ENCODE measurements around the gene PPP2R5A.

DNA sequence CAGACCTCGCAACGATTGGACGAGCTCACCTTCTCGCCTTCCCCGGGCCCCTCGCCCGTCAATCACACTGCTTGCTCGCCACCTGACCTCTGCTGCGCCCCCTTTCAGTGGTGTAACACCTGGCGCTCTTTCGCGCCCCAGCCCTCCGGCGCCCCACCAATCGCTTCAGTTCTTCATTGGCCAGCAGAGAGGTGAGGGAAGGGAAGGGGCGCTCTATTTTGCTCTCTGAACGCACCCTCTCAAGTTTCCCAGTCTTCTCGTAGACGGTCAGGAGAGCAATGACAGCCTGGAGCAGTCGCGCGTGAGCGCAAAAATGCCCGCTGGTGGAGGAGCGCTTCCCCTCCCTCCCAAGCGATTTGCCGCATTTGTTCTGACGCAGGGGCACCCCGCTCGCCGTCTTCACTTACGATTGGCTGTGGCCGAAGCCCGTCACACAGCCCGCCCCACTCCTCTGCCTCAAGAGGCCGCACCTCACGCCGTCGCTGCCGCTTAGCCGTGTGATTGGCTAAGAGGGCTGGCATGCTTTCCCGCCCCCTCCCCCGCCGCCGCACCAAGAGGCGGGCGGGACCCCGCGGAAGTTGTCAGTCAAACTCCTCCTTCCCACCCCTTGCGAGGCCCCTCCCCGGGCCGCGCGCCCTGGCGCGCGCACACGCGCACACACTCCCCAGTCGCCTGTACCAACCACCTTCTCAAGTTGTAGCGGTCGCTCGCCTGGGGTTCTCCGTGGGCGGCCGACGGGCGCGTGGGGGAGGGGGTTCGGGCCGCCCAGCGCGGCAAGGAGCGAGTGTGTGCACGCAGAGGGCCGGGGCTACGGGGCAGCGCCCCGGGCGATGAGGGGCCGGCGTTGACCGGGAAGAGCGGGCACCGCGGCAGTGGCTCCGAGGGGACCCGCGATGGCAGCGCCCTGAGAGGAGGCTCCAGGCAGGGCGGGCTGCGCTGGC, at the start of gene PPP2R5A:
- TF ChIP-seq, protein P1, sequence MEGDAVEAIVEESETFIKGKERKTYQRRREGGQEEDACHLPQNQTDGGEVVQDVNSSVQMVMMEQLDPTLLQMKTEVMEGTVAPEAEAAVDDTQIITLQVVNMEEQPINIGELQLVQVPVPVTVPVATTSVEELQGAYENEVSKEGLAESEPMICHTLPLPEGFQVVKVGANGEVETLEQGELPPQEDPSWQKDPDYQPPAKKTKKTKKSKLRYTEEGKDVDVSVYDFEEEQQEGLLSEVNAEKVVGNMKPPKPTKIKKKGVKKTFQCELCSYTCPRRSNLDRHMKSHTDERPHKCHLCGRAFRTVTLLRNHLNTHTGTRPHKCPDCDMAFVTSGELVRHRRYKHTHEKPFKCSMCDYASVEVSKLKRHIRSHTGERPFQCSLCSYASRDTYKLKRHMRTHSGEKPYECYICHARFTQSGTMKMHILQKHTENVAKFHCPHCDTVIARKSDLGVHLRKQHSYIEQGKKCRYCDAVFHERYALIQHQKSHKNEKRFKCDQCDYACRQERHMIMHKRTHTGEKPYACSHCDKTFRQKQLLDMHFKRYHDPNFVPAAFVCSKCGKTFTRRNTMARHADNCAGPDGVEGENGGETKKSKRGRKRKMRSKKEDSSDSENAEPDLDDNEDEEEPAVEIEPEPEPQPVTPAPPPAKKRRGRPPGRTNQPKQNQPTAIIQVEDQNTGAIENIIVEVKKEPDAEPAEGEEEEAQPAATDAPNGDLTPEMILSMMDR (conservative IDR thresholded peaks at IDR 0.05; ENCODE audit: low read length) = peak; percentile 73
- TF ChIP-seq EZH2phosphoT487 (IDR thresholded peaks at IDR 0.05; ENCODE audit: borderline replicate concordance, low read depth, low read length) = no peak
